ENCODE results near the gene WWOX. TPM values are rescaled to one million over a fixed set of nuclear protein-coding genes. Genes with fewer than 3 reads are reported as not detected.

WWOX gene
- total RNA-seq, 2 experiments from 2014 or later = 20.2 to 21.4 TPM

DNA sequence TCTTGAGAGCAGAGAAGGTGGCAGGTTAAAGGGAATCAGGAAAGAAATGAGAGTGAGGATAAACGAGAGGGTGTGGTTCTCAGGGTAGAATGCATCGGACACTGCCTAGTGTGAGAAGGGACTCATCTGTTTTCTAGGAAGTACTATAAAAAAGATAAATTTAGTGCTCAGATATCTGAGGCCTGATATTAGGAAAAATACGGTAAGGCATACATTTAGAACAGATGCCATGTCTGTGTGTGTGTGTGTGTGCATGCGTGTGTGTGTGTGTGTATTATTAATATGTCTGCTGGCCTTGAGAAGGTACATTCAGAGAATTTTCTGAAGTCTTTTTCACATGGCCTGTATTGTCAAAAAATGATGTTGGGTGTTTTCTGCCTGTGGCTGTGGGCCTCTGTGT lies 1086.3 kb downstream of the WWOX start:
- Mint-ChIP-seq H3K27me3 (ENCODE audit: low read depth) (no peaks in the 10 kb centered on the region), H3K4me1 (ENCODE audit: low read depth) (peaks cover 14% of the 10 kb centered on the region), H3K4me3 (no peak overlapping the region), H3K36me3 (ENCODE audit: low read depth) (no peaks in the 10 kb centered on the region), H3K9me3 (peaks cover 4% of the 10 kb centered on the region), H3K27ac (no peak overlapping the region)
- CTCF ChIA-PET = no interaction called here
- intact Hi-C loops (cut with micrococcal nuclease) = no loop called here
- DNase-seq = no peak

DNA sequence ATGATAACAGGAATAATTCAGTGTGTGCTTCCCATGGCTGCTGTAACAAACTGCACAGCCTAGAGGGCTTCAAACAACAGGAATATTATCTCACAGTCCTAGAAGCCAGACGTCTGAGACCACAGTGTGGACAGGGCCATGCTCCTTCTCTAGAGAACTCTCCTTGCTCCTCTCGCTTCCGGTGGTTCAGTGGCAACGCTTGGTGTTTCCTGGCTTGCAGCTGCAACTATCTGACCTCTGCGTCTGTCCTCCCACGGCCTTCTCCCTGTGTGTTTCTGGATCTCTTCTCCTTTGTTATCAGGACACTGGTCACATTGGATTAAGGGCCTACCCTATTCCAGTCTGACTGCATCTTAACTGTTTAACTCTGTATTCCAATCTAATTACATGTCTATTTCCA lies 1086.7 kb downstream of the WWOX start:
- H3K27me3 Mint-ChIP-seq (ENCODE audit: low read depth) = no peaks in the 10 kb centered on the region
- H3K27ac Mint-ChIP-seq = no peak overlapping the region
- H3K4me3 Mint-ChIP-seq = no peak overlapping the region
- CTCF ChIA-PET = no interaction called here
- peaks cover 14% of the 10 kb centered on the region for H3K4me1 Mint-ChIP-seq (ENCODE audit: low read depth)
- no peak for DNase-seq
- peaks cover 4% of the 10 kb centered on the region for H3K9me3 Mint-ChIP-seq
- intact Hi-C loops (cut with micrococcal nuclease) = no loop called here
- H3K36me3 Mint-ChIP-seq (ENCODE audit: low read depth) = no peaks in the 10 kb centered on the region

DNA sequence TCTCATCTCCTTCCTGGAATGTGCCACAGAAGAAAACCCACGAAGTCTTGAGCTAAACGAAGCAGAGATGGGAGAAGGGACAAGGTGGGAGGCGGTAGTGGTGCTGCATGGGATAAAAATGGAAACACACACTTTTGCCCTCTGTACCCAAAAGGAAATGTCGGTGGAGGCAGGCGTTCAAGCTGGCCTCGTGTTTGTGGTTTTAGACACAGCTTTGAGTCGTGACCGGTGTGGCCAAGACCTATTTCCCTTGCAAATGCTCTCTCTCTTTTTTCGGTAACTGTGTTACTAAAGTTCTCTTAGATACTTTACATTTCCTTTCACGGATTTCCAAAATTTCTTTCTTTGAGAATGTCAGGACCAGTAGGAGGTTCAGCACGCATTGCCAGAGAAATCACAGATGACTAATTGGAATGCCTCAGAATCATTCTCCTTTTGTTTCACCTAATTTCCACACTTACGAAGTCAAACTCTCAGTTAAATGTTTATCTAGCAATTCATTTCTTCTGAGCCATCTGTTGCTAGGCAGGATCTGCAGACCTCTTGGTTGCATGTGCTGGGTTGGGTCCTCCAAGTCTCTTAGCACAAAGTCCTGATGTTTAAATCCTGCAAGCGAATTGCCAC lies 1088.8 kb downstream of the WWOX start:
- Mint-ChIP-seq H3K36me3 (ENCODE audit: low read depth) (no peaks in the 10 kb centered on the region), H3K4me1 (ENCODE audit: low read depth) (peaks cover 5% of the 10 kb centered on the region), H3K27me3 (ENCODE audit: low read depth) (no peaks in the 10 kb centered on the region), H3K27ac (no peak overlapping the region), H3K9me3 (peaks cover 4% of the 10 kb centered on the region), H3K4me3 (no peak overlapping the region)
- CTCF ChIA-PET = no interaction called here
- intact Hi-C loops (cut with micrococcal nuclease) = no loop called here
- no peak for DNase-seq

DNA sequence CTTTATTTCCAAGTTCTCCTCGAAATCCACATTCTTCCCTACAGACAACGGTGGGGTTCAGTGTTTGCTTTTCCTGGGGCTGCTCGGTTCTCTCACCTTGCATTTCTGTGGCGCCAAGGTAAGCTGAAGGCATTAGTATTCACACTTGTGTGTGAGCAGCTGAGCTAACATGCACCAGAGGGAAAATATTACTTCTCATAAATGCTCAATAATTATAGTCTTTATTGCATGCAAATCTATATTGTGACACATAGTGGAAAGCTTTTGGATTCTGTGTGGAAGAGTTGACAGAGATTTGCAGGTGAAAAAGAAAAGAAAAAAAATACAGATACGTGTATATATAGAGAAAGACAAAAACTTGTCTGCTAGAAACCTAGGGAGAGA lies 1089.3 kb downstream of the WWOX start:
- Mint-ChIP-seq H3K27ac (no peak overlapping the region), H3K4me3 (no peak overlapping the region), H3K36me3 (ENCODE audit: low read depth) (no peaks in the 10 kb centered on the region), H3K4me1 (ENCODE audit: low read depth) (peaks cover 5% of the 10 kb centered on the region), H3K9me3 (peaks cover 4% of the 10 kb centered on the region), H3K27me3 (ENCODE audit: low read depth) (no peaks in the 10 kb centered on the region)
- CTCF ChIA-PET = interaction anchor here (0.6 kb wide), 1 partner anchor 265 kb away, joined by 3 read pairs; no protein-coding TSS in a partner anchor
- DNase-seq = no peak
- intact Hi-C loops (cut with micrococcal nuclease) = no loop called here

DNA sequence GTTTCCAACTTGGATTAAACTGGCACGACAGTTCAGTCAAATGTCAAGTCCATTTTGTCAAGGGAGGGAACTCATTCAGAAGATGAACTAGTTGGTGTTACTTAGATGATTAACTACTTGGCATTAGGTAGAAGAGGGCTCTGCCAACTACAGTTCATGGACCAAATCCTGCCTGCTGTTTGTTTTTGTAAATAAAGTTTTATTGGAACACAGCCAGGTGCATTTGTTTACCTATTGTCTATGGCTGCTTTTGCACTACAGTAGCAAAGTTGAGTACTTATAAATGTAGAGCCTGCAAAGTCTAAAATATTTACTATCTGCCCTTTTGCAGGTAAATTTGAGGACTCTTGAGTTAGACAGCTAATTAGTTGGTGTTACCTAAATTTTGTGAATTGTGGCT lies 1091.1 kb downstream of the WWOX start:
- H3K4me1 Mint-ChIP-seq (ENCODE audit: low read depth) = no peaks in the 10 kb centered on the region
- CTCF ChIA-PET = no interaction called here
- H3K9me3 Mint-ChIP-seq = peaks cover 4% of the 10 kb centered on the region
- no peaks in the 10 kb centered on the region for H3K36me3 Mint-ChIP-seq (ENCODE audit: low read depth)
- intact Hi-C loops (cut with micrococcal nuclease) = no loop called here
- no peak overlapping the region for H3K27ac Mint-ChIP-seq
- H3K27me3 Mint-ChIP-seq (ENCODE audit: low read depth) = no peaks in the 10 kb centered on the region
- no peak for DNase-seq
- no peak overlapping the region for H3K4me3 Mint-ChIP-seq

DNA sequence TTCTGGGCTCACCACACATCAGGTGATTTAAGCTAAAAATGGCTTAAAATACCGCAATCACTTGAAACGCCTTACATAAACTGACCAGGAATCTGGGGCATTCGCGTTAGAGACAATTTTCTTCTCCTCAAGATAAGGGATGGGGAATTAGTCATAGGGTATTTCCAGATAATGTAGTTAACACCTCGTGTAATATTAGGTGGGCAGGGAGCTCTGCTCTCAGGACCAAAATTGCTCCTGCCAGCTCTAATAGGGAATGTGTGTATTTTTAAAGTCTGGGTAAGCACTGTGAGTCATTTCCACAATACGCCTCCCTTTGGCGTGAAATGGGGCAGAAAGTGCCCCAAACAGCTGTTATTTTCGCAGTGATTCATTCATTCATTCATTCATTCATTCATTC lies 1092.5 kb downstream of the WWOX start:
- Mint-ChIP-seq H3K27me3 (ENCODE audit: low read depth) (no peaks in the 10 kb centered on the region), H3K36me3 (ENCODE audit: low read depth) (no peaks in the 10 kb centered on the region), H3K27ac (no peak overlapping the region), H3K4me3 (no peak overlapping the region), H3K9me3 (peaks cover 4% of the 10 kb centered on the region), H3K4me1 (ENCODE audit: low read depth) (no peaks in the 10 kb centered on the region)
- no peak for DNase-seq
- CTCF ChIA-PET = interaction anchor here (0.7 kb wide), 1 partner anchor 25 kb away, joined by 3 read pairs; no protein-coding TSS in a partner anchor
- intact Hi-C loops (cut with micrococcal nuclease) = no loop called here

DNA sequence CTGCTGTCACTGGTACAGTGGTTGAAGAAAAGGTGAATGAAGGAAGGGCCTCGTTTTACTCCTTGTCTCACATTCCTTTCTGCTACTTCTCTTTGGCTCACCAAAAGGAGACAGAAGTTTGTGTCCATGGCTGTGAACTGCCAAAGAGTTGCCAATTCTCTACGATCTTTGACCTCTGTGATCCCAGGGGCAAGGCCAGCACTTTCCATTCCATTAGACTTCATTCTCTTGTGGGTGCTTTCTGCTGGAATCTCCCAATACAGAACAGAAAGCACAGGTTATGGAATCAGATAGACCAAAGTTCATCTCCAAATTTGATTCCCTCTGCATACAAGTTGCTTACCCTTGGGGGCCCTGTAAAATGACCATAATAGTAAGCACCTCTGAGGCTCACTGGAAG lies 1093.5 kb downstream of the WWOX start:
- DNase-seq = no peak
- H3K36me3 Mint-ChIP-seq (ENCODE audit: low read depth) = no peaks in the 10 kb centered on the region
- intact Hi-C loops (cut with micrococcal nuclease) = no loop called here
- peaks cover 3% of the 10 kb centered on the region for H3K9me3 Mint-ChIP-seq
- CTCF ChIA-PET = interaction anchor here (1.0 kb wide), 1 partner anchor 10 kb away, joined by 3 read pairs; no protein-coding TSS in a partner anchor
- H3K4me1 Mint-ChIP-seq (ENCODE audit: low read depth) = no peaks in the 10 kb centered on the region
- no peak overlapping the region for H3K27ac Mint-ChIP-seq
- H3K27me3 Mint-ChIP-seq (ENCODE audit: low read depth) = no peaks in the 10 kb centered on the region
- H3K4me3 Mint-ChIP-seq = no peak overlapping the region

DNA sequence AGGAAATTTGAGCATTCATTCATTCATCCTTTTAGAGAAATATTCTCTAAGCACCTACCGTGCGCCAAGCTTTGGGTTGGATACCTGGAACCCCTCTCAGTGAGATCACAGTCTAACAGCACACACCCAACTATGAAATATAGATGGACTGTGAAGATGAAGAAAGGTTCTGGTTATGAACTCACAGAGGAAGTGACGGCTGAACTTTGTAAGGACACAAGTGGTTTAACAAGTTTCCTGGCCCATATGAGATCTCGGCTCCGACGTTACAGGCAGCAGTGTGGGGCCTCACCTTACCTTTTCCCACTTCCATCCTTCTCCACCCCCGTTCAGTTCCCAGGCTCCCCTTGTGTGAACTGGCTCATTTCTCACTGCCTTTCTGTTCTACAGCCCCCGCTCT lies 1094.8 kb downstream of the WWOX start:
- no peak for DNase-seq
- CTCF ChIA-PET = no interaction called here
- Mint-ChIP-seq H3K4me3 (no peak overlapping the region), H3K36me3 (ENCODE audit: low read depth) (no peaks in the 10 kb centered on the region), H3K9me3 (no peaks in the 10 kb centered on the region), H3K4me1 (ENCODE audit: low read depth) (no peaks in the 10 kb centered on the region), H3K27me3 (ENCODE audit: low read depth) (no peaks in the 10 kb centered on the region), H3K27ac (no peak overlapping the region)
- intact Hi-C loops (cut with micrococcal nuclease) = no loop called here

DNA sequence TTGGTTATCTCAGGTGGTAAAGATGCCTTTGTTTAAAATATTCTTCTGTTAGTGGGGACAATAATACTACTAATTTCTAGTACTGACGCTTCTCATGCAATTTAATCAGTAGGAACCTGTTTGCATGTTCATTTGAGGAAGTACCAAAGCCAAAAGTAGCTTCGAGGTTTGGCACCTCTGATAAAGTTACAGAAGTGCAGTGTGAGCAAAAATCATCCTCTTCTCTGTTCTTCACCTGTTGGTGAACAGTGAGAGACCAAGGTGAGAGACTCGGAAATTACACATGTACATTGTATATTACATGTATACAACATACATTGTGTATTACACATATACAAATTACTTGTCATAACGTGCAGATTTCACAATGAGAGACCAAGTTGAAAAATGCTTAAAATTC lies 1096.5 kb downstream of the WWOX start:
- Mint-ChIP-seq H3K27ac (no peak overlapping the region), H3K27me3 (ENCODE audit: low read depth) (no peaks in the 10 kb centered on the region), H3K4me3 (no peak overlapping the region), H3K4me1 (ENCODE audit: low read depth) (no peaks in the 10 kb centered on the region), H3K9me3 (no peaks in the 10 kb centered on the region), H3K36me3 (ENCODE audit: low read depth) (no peaks in the 10 kb centered on the region)
- no peak for DNase-seq
- CTCF ChIA-PET = no interaction called here
- intact Hi-C loops (cut with micrococcal nuclease) = no loop called here

DNA sequence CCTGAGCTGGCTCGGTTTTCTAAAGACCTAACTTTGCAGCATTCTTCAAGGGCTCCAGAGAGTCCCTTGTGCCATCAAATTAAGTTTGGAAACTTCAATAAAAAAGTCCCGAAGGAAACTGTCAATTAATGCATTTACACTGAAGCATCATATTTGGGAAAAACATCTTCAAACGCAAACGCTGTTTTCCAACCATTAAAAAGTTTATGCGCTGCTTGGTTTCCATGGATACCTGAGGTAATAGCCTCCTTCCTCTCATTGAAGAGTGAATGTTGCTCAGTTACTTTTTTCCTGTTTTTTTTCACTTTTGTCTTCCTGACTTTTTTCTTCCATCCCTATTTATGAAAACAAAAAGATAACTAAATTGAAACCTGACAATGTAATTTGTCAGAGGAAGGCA lies 1102.0 kb downstream of the WWOX start:
- Mint-ChIP-seq H3K27ac (no peak overlapping the region), H3K36me3 (ENCODE audit: low read depth) (no peaks in the 10 kb centered on the region), H3K27me3 (ENCODE audit: low read depth) (no peaks in the 10 kb centered on the region), H3K4me1 (ENCODE audit: low read depth) (no peaks in the 10 kb centered on the region), H3K9me3 (no peaks in the 10 kb centered on the region), H3K4me3 (no peak overlapping the region)
- no peak for DNase-seq
- CTCF ChIA-PET = no interaction called here
- intact Hi-C loops (cut with micrococcal nuclease) = no loop called here

DNA sequence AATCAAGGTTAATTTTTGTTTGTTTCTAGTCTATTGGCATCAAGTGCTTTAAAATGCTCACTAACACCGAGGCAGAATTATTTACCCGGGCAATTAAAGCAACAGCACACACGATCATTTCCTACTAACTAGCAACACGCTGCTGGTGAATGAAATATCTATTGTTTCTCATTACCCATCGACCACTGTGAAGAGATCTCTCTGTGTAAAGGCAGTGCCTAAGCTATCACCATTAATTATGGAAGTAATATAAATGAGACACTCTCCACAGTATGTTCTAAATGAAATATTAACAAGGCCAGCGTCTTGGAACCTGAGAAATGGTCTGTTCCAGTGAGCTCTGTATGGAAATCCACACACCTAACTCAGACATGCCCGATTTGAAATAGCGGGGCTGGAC lies 1103.5 kb downstream of the WWOX start:
- intact Hi-C loops (cut with micrococcal nuclease) = no loop called here
- CTCF ChIA-PET = interaction anchor here (0.8 kb wide), 1 partner anchor 10 kb away, joined by 3 read pairs; no protein-coding TSS in a partner anchor
- Mint-ChIP-seq H3K4me3 (no peak overlapping the region), H3K9me3 (no peaks in the 10 kb centered on the region), H3K4me1 (ENCODE audit: low read depth) (no peaks in the 10 kb centered on the region), H3K36me3 (ENCODE audit: low read depth) (no peaks in the 10 kb centered on the region), H3K27ac (no peak overlapping the region), H3K27me3 (ENCODE audit: low read depth) (no peaks in the 10 kb centered on the region)
- DNase-seq = no peak

DNA sequence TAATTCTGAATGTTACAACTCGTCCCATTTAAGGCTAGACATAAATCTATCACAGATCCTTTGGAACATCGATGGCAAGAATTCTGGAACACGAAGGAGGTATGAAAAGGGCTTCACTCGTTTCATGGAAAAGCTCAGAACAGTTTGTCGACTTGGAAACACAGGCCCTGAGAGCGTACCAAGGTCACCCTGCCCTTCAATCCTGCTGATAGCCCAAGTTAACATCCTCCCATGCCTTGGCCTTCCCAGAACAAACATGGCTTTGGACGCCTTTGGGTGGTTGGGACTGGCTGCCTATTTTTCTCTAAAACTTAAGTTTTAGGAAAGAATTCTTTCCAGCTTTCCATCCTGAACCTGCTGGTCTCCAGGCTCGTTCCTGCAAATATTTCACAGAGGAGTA lies 1105.0 kb downstream of the WWOX start:
- H3K4me3 Mint-ChIP-seq = no peak overlapping the region
- CTCF ChIA-PET = no interaction called here

DNA sequence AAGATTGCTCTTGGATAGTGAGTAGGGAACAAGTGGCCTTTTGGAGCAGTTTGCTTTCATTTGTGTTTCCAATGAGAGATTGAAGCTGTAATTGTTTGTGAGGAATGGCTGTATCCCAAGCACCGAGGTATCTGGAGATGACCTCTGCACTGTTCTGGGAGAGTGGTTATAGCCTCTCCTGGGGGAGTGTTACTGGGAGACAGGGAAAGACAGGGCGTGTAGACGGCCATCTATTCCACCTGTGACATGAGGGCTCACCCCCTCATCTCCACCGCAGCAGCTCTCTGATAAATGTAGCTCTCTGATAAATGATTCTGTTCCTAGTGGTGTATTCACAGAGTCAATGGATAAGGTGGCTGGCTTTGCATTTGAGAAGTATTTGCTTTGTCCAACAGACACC lies 1107.4 kb downstream of the WWOX start:
- H3K36me3 Mint-ChIP-seq (ENCODE audit: low read depth) = no peaks in the 10 kb centered on the region
- no peaks in the 10 kb centered on the region for H3K9me3 Mint-ChIP-seq
- CTCF ChIA-PET = no interaction called here
- DNase-seq = no peak
- intact Hi-C loops (cut with micrococcal nuclease) = no loop called here
- H3K4me3 Mint-ChIP-seq = no peak overlapping the region
- H3K27ac Mint-ChIP-seq = no peak overlapping the region
- no peaks in the 10 kb centered on the region for H3K27me3 Mint-ChIP-seq (ENCODE audit: low read depth)
- H3K4me1 Mint-ChIP-seq (ENCODE audit: low read depth) = no peaks in the 10 kb centered on the region

More for the DNA sequence above, 1105.0 kb downstream of the WWOX start:
- Mint-ChIP-seq H3K4me1 (ENCODE audit: low read depth) (no peaks in the 10 kb centered on the region), H3K36me3 (ENCODE audit: low read depth) (no peaks in the 10 kb centered on the region), H3K9me3 (no peaks in the 10 kb centered on the region), H3K27ac (no peak overlapping the region), H3K27me3 (ENCODE audit: low read depth) (no peaks in the 10 kb centered on the region)
- no peak for DNase-seq
- intact Hi-C loops (cut with micrococcal nuclease) = no loop called here
